MV-4-11 (cell line): ENCODE results near the gene ADARB2.
"Not testable (repeated sequence)": the region's sequence is repeated elsewhere in the genome, so short reads cannot be mapped to it uniquely, and the experiment has no call there.

Source experiments
- DNase-seq: peaks from one replicate; lab custom pipeline; 2025; lab: John Stamatoyannopoulos, UW

ADARB2 gene

DNA sequence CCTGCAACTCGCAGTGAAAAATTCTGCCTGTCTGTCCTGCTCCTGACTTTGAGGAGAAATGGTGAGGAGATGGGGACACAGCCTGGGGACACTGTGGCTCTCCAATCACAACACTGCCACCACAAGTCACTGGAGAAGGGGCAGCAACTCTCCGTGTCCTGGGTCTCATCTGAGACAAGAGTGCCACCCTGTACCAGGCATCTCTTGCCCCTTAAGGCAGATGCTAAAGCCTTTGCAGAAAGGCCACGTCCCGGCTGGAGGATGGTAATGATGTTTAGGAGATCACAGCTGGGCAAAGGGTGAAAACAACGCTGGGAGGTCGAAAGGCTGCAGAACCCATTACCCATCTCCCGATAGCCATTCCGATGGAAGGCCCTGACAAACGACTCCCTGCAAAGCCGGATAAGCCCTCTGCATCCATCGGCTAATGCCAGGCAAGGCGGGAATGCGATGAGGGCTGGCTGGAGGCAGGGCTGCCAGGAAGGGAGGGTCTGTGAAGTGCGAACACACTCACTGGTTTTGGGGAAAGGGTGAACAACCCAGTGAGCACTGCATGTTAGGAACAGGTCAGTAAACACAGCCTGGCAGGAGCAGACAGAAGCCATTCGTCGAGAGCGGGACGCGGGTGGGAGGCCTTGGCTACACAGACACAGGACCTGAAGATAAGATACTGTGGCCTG lies 190.8 kb downstream of the ADARB2 start:
- no peak for DNase-seq

DNA sequence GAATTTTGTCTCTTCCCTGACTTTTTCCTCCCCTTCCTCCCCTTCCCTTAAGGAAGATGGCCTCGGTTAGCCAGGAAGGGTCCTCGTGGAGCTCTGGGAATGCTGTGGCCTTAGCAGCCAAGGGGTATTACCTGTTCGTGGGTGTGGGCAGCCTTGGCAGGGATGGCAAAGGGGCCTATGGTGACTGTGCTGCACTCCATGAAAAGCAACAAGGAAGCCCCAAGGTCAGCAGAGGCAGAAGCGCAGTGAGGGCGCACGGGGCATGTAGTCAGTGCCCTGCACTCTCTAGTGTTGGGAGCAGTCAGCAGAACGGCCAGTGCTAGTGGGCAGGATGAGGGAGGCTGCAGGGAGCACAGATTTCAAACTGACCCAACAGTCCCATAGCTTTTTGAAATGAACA lies 191.8 kb downstream of the ADARB2 start:
- no peak for DNase-seq

DNA sequence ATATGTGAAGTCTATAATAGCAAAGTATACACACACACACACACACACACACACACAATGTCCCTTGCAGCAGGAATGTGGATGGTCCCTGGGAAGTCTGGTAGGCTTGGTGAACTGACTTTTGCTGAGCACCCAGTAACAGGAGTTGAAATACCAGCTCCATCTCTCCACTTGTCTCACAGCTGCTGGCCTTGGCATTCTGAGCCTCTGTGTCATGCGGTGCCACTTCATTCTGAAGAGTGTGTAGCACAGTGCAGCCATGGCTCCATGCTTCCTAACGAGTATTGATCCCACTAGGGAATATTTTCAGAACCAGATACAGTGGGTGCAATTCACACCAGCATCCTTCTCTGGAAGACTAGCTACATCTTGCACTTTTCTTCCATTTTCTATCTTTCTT lies 192.4 kb downstream of the ADARB2 start:
- DNase-seq = no peak

DNA sequence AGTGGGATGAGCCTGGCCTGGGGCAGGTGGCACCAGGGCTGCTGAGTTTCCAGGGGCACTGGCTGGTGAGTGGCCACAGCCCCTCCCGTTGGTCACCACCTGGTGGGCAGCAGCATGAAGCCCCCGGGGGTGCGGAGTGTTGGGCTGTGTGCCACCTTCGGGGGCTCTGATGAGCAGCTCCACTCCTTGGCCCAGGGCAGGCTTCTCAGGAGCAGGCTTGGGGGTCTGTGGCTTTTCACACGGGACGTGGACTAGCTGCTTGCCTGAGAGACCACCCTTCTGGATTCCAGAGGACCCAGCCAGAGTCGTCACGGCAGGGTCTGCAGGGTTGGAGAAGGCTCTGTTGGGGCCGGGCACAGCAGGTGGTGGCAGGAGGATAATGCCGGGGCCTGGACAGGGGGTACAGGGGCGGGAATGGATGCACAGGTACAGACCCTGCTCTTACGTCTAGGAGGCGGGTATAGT lies 193.1 kb downstream of the ADARB2 start:
- DNase-seq = no peak

DNA sequence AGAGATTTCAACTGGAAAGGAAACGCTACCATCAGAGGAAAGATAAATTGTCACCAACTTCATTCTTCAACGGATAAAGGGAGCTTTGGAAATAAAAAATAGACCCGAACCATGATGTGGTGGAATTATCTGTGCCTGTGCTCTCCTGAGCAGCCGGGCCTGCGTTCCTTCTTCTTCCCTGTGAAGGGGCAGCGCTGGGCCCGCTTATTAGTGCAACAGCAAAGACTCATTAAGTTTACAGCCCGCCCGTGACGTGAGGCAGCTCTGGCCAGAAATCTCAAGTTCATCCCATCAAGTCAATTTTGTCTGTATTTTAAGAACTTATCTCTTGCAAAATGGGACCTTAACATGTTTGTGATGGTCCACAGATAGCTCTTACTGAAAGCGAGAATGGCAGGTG lies 193.7 kb downstream of the ADARB2 start:
- DNase-seq = no peak

DNA sequence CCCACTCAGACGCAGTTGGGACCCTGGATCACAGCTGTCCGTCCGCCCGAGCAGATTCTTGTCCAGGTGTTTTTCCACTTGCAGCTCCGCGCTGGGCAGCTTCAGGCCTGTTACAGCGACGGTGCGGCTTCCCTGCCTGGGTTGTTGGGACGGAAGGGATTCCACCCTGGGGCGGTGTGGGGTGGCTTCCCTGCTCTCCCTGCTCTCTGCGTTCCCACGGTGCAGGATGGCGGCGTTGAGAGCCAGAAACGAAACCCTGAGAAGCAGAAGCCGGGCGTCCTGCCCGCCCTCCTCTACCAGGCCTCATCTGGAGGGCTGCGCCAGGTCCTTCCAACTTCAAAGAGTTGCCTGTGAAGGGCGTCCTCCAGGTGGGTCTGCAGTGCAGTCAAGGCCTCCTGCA lies 194.4 kb downstream of the ADARB2 start:
- DNase-seq = no peak

DNA sequence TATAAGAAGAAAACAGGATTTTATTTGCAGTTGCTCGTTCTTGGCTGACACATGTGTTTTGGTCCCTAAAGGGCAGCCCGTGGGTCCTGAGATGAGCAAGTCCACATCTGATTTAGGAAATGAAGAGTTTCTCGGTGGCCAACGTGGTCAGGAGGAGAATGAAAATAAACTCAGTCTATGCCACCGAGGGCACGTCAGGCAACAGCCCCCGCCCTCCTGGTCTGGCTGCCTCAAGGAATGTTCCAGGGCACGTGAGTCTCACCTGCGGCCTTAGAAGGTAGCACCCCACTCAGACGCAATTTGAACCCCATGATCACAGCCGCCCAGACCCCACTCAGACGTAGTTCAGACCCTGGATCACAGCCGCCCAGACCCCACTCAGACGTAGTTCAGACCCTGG lies 197.2 kb downstream of the ADARB2 start:
- no peak for DNase-seq

DNA sequence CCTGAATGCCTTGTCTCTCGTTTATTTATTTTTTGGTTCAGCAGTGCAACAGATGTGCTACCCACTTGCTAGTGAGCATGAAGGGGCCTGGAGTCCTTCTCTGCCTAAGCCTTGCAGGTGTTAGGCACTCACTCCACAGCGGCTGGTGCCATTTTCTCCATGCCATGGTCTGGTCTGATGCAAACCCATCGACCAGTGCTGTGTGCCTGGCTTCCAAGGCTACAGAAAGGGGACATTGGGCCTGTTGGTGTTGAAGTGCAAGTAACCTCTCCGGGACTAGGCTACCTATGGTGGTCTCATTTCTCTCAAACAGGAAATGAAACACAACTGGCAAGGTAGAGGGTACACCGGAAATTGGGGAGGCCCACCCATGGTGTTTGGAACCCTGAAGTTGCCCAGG lies 198.1 kb downstream of the ADARB2 start:
- no peak for DNase-seq

DNA sequence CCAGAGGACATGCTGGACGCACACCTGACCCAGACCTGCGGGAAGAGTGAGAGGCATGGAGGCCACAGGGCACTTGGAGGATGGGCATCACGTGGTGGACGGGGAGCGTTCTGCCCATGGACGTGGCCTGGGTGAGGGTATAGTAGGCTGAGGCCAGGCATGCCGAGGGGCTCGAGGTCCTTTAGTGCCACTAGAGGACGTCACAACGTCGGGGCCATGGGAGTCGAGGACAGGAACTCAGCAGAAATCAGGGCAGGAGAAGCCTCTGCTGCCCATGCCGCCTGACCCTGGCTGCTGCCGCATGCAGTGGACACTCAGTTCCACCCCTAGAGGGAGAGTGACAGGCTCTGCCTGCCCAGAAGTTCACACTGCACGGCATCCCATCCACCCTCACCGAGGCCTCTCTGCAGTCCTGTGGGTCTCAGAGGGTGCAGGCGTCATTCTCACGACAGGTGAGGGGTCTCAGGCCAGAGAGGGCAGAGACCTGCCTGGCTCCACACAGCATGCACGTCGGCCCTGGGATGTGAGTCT lies 198.7 kb downstream of the ADARB2 start:
- DNase-seq = no peak

DNA sequence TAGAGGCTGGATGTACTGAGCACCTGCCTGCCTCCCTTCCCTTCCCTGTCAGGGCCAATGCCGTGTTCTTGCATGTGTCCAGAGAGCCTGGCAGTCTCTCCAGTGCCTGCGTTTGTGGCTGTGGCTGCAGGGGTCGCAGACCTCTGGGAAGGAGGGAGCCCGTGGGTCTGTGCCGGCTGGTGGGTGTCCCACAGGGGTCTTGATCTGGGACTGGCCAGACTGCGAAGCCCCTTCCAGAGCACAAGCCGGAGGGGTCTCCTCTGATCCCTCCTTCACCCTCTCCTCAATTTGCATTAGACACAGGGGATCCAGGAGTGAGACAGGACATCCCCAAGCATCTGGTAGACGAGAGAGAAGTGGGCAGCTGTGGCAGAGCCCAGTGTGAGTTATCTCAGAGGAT lies 199.2 kb downstream of the ADARB2 start:
- DNase-seq = no peak

DNA sequence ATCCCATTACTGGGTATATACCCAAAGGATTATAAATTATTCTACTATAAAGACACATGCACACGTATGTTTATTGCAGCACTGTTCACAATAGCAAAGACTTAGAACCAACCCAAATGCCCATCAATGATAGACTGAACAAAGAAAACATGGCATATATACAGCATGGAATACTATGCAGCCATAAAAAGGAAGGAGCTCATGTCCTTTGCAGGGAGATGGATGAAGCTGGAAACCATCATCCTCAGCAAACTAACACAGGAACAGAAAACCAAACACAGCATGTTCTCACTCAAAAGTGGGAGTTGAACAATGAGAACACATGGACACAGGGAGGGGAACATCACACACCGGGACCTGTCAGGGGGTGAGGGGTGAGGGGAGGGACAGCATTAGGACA lies 199.9 kb downstream of the ADARB2 start:
- DNase-seq = not testable (repeated sequence)

DNA sequence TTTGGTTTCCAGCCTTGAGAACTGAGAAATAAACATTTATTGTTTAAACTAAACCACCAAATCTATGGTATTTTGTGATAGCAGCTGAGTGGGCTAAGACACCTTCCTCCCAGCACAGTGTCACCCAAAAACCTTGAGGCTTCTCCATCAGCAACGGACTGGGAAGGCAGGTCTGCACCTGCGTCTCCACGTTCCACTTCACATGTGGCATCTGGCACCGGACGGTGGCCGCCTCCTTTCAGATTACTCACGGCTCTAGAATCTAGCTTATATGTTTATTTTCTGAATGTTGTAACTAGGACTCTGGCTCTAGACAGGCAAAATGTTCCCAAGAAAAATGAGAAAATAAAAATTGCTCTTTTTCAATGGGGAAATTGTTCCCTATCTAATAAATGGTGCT lies 201.0 kb downstream of the ADARB2 start:
- DNase-seq = no peak

DNA sequence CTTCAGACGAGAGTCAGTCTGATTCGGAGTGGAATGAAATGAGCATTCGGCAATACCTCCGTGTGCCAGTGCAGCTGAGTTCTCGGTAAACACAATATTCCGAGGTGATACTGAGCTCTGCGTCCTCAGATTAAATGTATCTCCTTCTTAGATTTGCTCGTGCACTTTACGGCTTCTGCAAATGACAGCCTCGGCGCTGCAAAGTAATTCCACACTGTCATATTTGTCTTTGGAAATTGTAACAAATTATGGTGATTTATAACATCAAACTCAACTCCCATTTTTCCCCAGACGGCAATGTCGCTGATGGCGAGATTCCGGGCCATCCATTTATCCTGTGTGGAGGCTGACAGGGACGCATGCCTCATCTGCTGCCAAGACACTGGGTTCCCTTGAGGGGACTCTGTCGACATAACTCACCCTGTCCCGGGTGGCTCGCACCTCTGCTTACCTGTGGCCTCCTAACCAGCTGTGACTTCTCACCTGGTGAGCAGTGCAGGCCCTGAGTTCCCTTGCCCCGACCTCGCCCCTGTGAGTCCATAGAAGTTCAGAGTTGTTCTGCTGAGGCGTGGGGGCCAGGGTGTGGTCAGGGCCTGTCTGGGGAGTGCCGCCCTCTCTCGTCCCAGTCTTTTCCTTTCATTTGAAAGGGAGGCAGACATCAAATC lies 201.9 kb downstream of the ADARB2 start:
- DNase-seq = no peak

DNA sequence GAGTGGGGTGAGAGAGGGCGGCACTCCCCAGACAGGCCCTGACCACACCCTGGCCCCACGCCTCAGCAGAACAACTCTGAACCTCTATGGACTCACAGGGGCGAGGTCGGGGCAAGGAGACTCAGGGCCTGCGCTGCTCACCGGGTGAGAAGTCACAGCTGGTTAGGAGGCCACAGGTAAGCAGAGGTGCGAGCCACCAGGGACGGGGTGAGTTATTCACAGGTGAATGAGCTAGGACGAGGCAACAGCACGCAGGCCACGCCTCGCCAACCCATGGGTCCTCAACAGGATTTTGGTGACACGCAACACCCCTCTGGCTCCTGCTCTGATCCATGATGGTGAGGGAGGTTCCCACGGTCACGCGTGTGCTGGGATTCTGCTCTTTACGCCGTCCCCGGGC lies 202.5 kb downstream of the ADARB2 start:
- DNase-seq = no peak

DNA sequence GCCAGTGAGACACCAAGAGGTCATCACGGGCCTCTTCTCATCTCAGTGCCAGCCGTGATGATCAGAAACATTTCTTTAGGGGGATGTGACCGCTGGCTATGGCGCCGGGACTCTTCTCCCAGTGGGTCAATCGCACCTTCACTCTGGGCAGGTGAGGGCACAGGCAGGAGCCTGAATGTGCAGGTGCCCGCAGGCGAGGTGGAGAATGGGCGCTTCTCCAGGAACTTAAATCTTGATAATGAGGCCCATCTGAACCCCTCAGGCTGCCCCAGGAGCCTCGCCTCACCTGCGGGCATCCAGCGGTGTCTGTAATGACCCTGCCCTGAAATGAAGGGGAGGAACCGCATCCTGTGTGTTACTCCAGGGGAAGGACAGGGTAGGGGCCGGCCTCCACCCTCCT lies 204.7 kb downstream of the ADARB2 start:
- no peak for DNase-seq

DNA sequence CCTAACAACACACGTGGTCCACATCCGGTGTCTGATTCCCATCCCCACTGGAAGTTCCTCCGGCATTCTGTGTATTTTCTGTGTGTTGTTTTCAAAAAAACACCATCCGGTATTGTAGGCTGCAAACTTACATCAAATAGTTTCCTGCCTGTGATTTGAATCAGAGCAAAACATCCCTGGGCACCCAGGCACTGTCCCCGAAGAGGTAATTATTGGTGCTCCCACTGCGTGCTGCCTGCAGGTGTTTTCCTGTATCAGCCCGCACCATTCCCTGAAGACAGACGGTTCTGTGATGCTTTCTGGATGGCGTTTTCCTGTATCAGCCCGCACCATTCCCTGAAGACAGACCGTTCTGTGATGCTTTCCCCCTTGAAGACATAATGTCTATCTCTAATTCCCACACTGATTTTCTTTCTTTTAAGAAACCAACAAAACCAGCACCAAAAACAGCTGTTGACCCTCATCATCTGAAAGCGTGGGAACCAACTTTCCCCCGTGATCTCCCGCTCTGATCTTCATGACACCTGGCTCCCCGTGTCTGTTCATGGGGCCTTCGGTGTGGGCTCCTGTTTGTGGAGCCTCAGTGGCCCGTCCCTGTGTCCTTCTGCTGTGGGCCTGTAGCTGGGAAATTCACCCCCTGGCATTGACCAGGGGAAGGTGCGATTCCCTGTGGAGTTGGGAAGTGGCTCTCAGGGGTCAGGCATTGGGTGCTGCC lies 205.3 kb downstream of the ADARB2 start:
- no peak for DNase-seq

DNA sequence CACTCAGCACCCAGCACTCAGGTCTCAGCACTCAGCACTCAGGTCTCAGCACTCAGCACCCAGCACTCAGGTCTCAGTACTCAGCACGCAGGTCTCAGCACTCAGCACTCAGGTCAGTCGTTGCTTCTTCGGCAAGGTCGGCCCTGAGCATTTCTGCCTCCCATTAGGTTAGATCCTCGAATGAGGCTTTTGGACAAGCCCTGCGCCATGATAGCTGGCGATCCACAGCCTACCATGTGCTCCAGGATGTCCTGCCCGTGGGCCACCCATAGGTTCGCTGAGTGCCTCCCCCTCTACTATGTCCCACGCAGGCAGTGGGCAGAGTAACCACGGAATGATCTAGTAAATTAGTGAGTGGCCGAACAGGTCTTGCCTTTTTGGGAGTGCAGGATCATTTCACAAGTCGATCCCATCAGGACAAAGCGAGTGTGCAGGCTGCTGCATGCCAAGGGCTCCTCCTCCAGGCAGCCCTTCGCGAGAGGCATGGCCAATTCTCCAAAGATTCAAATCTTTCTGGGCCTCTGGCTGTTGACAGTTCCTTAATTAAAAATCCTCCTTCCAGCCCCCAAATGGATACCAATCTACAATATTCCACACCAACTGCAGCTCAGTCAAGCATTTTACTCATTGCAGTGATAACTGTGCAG lies 206.3 kb downstream of the ADARB2 start:
- DNase-seq = no peak

DNA sequence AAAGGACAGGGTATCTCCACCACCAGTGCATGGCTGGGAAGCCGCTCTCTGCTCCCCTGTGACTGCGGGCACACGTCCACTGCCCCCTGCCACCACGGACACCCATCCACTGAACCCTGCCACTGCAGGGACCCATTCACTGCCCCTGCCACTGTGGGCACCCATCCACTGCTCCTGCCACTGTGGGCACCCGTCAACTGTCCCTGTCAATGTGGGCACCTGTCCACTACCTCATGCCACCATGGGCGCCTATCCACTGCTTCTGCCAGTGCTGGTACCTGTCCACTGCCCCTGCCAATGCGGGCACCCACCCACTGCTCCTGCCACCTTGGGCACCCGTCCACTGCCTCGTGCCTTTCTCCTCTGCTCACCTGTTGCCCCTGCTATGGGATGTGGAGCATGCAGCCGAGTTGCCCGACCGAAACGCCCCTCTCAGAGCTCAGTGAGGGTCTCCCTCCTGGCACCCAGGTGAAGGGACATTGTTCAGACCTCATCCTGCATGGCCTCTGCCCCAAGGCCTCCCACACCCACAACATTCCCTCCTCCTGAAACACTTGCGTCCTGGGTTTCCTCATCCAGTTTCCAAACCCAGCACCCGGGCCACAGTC lies 207.4 kb downstream of the ADARB2 start:
- no peak for DNase-seq

DNA sequence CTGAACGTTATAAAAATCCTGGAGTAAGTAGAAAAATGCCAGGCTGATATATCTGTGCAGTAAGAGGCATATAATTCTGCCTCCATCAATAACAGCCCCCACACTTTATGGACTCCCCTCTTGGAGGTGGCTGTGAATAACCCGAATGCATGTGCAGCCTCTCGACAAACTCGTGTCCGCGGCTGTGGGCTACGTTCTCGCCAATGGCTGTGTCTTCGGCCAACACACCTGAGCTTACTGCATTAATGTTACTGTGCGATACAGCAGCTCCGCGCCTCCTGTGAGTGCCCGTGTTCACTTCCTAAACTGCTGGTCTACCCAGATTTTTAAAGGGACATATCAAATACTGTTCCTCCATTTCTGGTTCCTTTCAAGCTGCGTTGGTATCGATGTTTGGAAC lies 209.4 kb downstream of the ADARB2 start:
- no peak for DNase-seq

DNA sequence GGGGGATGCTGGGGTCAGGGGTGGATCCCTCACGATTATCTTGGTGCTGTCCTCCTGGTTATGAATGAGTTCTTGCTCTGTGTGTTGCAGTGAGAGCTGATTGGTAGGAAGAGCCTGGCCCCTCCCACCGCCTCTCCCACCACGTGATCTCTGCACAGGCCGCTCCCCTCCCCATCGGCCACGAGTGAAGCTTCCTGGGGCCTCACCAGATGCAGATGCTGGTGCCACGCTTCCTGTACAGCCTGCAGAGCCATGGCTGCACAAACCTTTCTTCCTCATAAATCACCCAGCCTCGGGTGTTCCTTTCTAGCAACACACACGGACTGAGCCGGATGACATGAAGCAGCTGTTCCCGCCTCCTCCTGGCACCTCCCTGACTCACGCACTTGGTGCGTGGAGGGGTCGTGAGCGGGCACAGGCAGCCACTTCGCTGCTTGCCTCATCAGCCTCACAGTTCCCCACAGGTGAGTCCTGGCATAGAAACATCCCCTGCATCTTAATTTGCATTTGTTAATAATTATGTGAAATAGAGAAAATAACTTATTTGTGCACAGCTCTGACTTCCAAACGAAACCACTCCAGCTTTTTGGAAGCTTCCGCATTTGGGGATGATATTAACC lies 210.8 kb downstream of the ADARB2 start:
- DNase-seq = no peak

DNA sequence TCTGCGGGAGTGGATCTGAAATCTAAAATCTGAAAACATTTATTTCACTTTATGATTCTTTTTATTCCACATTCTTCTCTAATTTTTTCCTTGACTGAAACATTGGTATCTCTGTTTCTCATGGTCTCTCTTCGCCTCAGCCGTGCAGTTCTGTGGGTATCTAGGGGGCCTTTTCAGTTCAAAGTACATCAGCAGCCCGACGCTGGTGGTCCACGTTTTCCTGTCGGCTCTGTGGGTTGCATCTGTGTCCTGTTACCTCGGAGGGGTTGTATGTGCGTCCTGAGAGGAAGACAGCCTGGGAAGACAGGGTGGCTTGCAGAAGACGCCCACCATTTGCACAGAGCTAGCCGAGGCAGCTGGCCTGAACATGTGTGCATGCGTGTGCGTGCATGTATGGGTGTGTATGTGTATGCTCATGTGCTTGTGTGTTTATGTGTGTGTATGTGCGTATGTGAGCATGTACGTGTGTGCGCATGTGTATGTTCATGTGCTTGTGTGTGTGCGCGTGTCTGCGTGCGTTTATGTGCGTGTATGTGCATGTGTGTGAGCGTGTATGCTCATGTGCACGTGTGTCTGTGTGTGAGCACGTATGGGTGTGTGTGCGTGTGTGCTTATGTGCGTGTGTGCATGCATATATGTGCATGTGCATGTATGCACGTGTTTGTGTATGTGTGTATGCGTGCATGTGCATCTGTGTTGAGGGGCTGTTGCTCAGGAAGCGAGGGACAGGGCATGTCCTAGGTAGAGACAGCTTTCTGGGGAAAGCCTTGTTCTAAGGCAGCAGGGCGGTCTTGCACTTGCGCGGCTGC lies 211.8 kb downstream of the ADARB2 start:
- DNase-seq = no peak
